MG63 (cell line): ENCODE results near the gene ADGRL3. TPM values are rescaled to one million over a fixed set of nuclear protein-coding genes. Genes with fewer than 3 reads are reported as not detected.

ENCODE experiments used
- DNase-seq: peaks from one replicate; pipeline ENCODE4 v3.0.0-alpha.2; 2020
- H3K27me3 ChIP-seq: fragments of 250-450 bp; sonication (Bioruptor Pico); 2 replicates; pipeline ENCODE4 v1.5.1; 2020; ENCODE audit warnings: mild to moderate bottlenecking, moderate library complexity
- H3K36me3 ChIP-seq: fragments of 250-450 bp; sonication (Bioruptor Pico); 2 replicates; pipeline ENCODE4 v1.5.1; 2020; ENCODE audit warnings: mild to moderate bottlenecking, moderate library complexity
- H3K4me3 ChIP-seq: fragments of 250-450 bp; sonication (Bioruptor Pico); 2 replicates; pipeline ENCODE4 v1.5.1; 2020; ENCODE audit warnings: mild to moderate bottlenecking, moderate library complexity
- H3K9me3 ChIP-seq: fragments of 250-450 bp; sonication (Bioruptor Pico); 2 replicates; pipeline ENCODE4 v1.5.1; 2020; ENCODE audit warnings: mild to moderate bottlenecking, moderate library complexity
- total RNA-seq: library from RNA; depleted of rRNA; stranded (reverse); fragments of >200 nt; shearing (Covaris generic); gene quantifications from 2 replicates; pipeline ENCODE4 v1.2.3, GENCODE V29; 2014; ENCODE audit warnings: low replicate concordance

Gene ADGRL3
- total RNA-seq, 1 experiment from 2014 or later: not detected

DNA sequence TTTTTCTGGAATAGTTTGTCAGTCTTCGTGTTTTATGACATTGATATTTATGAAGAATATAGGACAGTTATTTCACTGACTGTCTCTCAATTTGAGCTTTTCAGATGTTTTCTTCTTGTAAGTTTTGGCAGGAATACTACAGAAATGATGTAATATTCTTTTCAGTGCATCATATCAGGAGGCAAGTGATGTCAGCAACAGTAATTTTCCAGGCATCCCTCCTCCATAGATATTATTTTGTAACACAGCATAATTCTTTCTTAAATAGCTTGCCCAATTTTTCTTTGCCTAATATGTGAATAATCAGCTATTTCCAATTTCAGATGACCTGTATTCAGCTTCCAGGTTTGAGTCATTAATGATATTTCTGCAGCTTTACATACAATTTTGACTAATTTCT lies 211.1 kb downstream of the ADGRL3 start:
- Histone ChIP-seq H3K36me3 (no peaks in the 10 kb centered on the region), H3K27me3 (no peaks in the 10 kb centered on the region), H3K9me3 (no peaks in the 10 kb centered on the region), H3K4me3 (no peak overlapping the region)
- DNase-seq: no peak

DNA sequence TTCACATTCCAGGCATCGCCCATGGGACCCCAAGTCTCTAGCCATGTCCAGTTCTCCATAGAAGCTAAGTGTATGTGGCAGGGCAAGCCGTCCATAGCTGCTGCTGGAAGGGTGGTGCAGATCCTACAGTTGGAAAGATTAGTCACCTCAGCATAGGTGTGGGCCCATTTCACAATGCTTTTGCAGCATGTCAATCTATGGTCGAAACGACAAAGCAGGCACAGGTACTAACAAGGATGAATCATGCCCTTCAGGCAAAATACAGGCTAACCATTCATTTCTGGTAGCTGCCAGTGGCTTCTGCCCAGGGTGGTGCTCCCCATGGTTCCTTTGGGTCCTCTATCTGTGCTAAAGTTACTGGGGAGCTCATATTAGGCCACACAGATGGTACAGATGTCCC lies 225.2 kb downstream of the ADGRL3 start:
- Histone ChIP-seq H3K4me3 (no peak overlapping the region), H3K27me3 (no peaks in the 10 kb centered on the region), H3K9me3 (no peaks in the 10 kb centered on the region), H3K36me3 (no peaks in the 10 kb centered on the region)
- no peak for DNase-seq

DNA sequence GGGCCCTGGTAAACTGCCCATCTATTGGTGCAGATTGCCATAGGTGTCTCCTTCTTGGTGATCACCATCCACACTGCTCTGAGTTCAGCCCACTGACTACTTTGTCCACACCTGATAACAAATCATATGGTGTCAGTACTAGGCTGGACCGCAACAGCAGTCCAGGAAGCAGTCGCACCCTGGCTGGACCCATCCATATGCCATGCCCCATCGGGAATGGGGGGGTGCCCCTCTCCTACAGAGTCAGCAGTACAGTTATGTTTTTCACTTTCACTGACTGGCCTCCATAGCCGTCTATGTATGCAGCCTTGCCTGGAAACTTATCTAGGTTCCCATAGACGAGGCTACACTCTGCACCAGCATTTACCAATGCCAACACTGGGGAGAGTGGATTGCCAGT lies 226.1 kb downstream of the ADGRL3 start:
- no peak overlapping the region for H3K4me3 ChIP-seq
- DNase-seq: no peak
- H3K9me3 ChIP-seq: no peaks in the 10 kb centered on the region
- H3K36me3 ChIP-seq: no peaks in the 10 kb centered on the region
- H3K27me3 ChIP-seq: no peaks in the 10 kb centered on the region

DNA sequence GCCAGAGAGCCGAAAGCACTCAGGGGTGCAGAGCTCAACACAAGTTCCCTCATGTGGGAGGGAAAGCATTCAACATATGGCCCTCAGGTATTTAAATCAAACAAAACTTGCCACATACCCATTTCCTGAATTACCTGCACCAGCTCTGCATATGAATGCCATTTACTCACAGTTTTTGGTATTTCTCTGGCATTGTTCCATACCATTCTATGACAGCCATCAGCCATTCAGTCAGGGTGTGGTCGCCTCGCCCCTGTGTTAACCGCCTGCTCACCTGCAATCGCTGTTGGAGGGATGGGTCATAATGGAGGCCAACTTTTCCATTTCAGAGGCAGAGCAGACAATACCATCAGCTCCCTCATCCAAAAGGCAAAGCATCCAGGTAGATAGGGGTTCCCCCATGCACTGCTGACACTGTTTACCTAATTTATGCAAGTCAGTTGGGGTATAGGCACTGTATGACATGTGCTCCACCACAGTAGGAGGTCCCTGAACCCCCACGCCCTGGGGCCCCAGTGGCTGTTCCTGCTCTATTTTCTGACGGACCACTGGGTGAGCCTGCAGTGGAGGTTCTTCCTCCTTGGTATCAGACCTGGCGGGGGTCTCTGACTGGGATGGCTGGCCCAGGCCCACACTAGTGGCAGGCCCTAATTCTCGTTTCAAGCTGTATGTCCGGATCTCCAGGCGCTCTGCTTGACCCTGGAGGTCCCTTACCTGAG lies 227.1 kb downstream of the ADGRL3 start:
- H3K4me3 ChIP-seq: no peak overlapping the region
- no peaks in the 10 kb centered on the region for H3K36me3 ChIP-seq
- H3K27me3 ChIP-seq: no peaks in the 10 kb centered on the region
- no peak for DNase-seq
- H3K9me3 ChIP-seq: no peaks in the 10 kb centered on the region

DNA sequence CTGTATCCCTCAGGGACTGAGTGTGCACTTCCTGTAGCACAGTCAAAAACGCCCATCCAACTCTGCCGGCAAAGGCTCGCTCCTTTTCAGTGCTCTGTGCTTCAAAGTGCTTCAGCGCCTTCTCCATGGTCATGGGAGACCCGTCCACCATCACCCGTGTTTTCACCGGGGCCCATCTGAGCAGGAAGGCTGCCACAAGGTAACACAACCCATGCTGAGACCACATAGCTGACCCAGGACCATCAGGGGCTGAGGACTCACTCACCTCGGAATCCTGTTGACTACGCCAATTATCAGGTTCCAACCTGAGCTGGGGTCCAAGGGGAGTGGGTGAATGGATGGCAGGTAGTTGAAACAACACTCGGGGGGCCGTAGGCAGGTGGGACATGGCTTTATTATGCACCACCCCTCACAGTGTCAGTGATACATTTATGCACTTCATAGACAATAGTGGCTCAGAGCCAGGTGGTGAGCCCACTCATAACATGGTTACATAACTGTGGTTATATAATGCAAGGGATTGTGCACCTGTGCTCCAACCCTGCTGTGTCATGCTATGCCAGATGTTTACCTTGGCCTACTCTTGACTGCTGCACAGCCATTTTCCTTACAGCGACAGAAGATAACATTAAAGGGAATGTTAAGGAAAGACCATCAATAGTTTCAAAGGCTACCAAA lies 227.8 kb downstream of the ADGRL3 start:
- Histone ChIP-seq H3K27me3 (no peaks in the 10 kb centered on the region), H3K4me3 (no peak overlapping the region), H3K9me3 (no peaks in the 10 kb centered on the region), H3K36me3 (no peaks in the 10 kb centered on the region)
- no peak for DNase-seq

DNA sequence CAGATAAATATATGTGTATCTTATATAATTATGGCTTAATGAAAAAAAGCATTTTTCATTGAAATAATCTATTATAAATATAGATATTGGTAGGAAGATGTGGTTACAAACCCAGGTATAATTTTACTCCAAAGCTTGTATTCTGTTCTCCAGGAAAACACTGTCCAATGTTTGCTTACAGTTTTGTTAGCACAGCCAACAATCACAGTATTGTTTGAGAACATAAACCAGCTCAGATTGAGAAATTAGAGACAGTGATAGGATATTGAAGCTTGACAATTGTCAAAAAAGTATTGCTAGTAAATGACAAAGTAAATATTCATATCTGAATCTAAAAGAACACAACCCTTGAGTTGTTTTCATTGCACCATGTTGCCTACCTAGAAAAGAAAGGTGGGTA lies 228.8 kb downstream of the ADGRL3 start:
- no peak for DNase-seq
- no peak overlapping the region for H3K4me3 ChIP-seq
- H3K36me3 ChIP-seq: no peaks in the 10 kb centered on the region
- H3K27me3 ChIP-seq: no peaks in the 10 kb centered on the region
- H3K9me3 ChIP-seq: no peaks in the 10 kb centered on the region

DNA sequence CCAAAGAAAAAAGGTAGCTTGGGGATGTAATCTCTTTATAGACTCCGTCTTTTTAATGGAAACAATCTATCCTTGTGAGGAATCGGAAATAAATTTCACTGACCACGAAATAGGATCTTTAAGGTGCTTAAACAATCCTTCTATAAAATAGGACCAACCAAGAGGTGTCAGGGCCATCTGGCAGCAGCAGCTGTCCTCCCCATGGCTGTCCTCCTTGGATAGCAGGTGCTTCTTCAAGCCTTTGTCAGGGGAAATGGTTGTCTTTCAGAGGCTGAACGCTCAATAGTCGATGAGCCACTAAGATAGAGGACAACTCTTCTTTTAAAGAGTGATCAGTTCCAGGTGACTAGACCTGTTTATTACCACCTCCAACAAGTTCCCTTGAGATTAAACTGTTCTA lies 231.0 kb downstream of the ADGRL3 start:
- H3K36me3 ChIP-seq: no peaks in the 10 kb centered on the region
- H3K9me3 ChIP-seq: no peaks in the 10 kb centered on the region
- DNase-seq: no peak
- H3K4me3 ChIP-seq: no peak overlapping the region
- no peaks in the 10 kb centered on the region for H3K27me3 ChIP-seq

DNA sequence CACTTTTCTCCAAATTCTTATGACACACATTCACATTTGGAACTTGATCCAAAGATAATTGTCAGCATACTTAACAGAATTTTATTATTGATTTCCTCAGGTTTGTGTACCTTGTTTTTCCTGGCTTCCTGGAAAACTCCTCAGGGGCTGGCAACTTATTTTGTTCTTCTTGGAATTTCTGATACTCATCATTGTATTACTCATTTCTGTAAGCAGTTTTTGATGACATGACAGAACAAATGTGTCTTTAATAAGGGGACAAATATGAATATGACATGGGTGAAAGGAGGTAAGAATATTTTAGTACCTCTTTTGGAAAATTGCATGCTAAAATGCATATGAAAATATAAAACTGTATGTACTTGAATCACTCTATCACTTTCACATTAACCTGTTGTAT lies 237.8 kb downstream of the ADGRL3 start:
- DNase-seq: no peak
- H3K36me3 ChIP-seq: no peaks in the 10 kb centered on the region
- H3K9me3 ChIP-seq: no peaks in the 10 kb centered on the region
- H3K27me3 ChIP-seq: no peaks in the 10 kb centered on the region
- no peak overlapping the region for H3K4me3 ChIP-seq

DNA sequence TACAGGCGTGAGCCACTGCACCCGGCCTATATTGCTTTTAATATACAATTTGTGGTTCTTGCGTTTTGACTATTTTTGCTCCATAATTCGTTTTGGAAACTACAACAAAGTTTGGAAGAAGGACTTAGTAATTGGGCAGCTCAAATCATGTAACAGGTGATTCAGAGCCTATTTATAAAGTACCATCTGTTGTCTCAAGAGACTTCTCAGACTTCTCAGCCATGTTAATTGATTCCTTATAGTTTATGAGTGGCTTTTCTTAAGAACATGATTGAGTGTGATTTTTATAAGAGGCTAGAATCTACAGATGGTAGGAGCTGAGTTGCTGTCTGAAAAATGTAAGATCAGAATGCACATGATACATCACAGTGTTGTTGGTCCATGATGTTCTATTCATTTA lies 240.2 kb downstream of the ADGRL3 start:
- Histone ChIP-seq H3K4me3 (no peak overlapping the region), H3K36me3 (no peaks in the 10 kb centered on the region), H3K27me3 (no peaks in the 10 kb centered on the region), H3K9me3 (no peaks in the 10 kb centered on the region)
- DNase-seq: no peak

DNA sequence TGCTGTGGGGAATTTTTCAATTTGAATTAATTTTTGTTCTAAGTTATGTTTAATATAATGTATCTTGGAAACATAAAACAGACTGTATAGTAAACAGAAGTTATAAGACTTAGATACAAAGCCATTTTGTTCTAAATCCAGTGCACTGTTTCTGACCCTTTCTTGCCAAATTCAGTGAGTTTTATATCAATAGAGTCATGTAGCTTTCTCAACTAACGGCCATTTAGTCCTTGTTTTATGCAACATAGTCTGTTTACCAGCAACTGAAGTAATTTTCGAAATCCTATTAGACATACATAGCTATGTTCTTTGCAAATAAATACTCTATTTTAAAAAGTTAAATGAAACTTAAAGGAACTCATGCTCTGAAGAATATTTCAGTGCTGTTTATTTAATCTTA lies 242.8 kb downstream of the ADGRL3 start:
- H3K4me3 ChIP-seq: no peak overlapping the region
- no peaks in the 10 kb centered on the region for H3K27me3 ChIP-seq
- DNase-seq: no peak
- no peaks in the 10 kb centered on the region for H3K9me3 ChIP-seq
- no peaks in the 10 kb centered on the region for H3K36me3 ChIP-seq

DNA sequence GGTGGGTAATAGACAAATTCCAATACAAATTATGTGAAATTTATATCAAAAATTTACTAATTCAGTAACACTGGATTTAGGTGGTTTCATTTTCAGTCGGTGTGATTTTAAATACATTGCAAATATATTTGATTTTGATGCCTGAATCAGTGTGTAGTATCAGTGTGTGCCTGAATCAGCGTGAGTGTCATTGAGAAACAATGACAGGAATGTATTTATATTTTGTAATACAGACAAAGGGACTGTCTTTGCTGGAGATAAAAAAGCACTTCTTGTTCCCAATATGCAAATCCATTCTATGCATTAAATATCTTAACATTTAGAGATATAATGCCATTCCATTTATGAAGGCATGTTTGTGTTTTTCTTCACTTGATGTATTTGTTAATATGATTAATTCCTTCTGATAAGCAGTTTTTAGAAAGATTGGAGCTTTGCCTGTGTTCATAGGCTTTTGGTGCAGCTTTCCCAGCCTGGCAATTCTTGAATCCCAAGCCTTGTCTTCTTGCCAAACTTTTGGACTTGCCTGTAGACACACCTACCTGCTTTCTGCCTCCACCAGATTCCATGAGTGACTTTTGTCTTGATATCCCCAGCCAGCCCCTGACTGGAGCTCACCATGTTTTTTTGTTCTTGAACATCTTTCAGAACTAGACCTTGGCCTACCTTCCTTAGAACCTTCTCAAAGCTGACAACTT lies 243.8 kb downstream of the ADGRL3 start:
- DNase-seq: no peak
- Histone ChIP-seq H3K27me3 (no peaks in the 10 kb centered on the region), H3K36me3 (no peaks in the 10 kb centered on the region), H3K9me3 (no peaks in the 10 kb centered on the region), H3K4me3 (no peak overlapping the region)

DNA sequence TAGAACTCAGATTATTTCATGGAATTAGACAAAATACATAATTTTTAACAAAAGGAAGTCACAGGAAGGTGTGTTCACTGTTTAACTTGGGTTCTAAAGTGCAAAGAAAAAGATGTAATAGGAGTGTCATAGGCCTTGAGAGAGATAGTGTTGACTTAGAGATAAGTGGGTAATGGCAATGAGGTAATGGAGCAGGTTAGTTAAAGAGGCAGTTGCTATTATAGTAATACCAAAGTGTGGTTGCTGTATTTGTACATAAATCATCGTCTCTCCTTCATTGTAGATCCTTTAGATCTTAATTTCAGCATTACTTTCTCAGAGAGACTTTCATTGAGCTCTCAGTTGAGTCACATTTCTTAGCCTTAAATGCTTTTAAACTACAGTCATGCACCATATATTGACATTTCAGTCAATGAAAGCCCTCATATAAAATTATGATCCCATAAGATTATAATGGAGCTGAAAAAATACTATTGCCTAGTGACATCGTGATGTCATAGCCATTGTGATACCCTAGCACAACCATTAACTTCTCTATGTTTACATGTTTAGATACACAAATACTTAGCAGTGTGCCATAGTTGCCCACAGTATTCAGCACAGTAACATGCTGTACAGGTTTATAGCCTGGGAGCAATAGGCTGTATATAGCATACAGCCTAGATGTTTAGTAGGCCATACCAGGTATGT lies 245.4 kb downstream of the ADGRL3 start:
- Histone ChIP-seq H3K4me3 (no peak overlapping the region), H3K36me3 (no peaks in the 10 kb centered on the region), H3K27me3 (no peaks in the 10 kb centered on the region), H3K9me3 (no peaks in the 10 kb centered on the region)
- DNase-seq: no peak

DNA sequence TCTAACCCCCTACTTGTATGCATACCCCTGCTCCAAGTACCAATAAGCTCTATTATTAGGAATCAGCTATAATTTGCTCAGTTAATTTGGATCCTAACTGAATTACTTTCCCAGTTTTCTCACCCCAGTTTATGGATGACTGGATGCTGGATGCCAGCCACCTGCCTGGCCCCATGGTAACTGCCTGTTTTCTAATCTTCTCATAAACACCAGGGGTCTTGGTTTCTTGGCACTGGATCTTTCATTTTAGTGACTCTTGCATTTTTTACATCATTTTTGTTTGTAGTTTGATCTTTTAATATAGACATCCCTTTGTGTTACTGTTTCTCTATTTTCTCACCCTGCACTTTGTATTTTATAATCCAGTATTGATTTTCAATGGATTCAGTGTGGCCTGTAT lies 246.8 kb downstream of the ADGRL3 start:
- no peak overlapping the region for H3K4me3 ChIP-seq
- no peaks in the 10 kb centered on the region for H3K36me3 ChIP-seq
- no peak for DNase-seq
- H3K27me3 ChIP-seq: no peaks in the 10 kb centered on the region
- no peaks in the 10 kb centered on the region for H3K9me3 ChIP-seq

DNA sequence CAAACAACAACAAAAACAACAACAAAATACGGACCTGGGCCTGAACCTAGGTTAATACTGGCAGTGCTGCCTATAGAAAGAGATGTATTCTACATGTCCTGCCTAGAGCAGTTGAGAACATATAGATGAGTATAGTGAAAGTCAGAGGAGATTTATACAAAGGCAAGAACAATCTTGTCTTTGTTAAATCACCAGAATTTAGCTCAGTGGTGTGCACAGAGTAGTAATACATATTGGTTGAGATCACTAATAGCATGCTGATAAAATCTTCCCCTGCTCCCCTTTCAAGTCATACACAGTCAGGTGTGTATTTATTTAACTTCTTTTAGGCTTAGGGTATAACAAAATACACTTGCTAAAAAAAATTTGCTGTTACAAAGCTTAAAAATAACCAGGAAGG lies 247.8 kb downstream of the ADGRL3 start:
- DNase-seq: no peak
- no peaks in the 10 kb centered on the region for H3K9me3 ChIP-seq
- no peak overlapping the region for H3K4me3 ChIP-seq
- H3K36me3 ChIP-seq: no peaks in the 10 kb centered on the region
- H3K27me3 ChIP-seq: no peaks in the 10 kb centered on the region

DNA sequence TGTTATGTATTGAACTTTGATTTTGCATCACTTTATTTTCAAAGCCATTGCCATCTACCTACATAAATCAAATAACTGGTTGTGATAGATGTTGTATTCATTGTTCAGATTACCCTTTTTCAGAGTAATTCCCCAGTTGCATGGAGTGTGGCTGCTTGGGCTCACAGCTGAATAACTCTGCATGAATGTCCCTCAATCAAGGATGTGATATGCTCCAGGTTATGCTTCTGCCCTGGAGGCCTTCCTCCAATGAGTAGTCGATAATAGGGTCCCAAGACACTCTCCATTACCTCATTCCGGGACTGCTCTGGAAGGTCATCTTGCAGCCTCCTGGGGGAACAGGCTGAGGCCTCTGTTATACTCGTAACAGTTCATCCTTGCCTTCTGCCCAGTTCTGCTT lies 251.8 kb downstream of the ADGRL3 start:
- Histone ChIP-seq H3K9me3 (no peaks in the 10 kb centered on the region), H3K36me3 (no peaks in the 10 kb centered on the region), H3K27me3 (no peaks in the 10 kb centered on the region), H3K4me3 (no peak overlapping the region)
- DNase-seq: no peak

DNA sequence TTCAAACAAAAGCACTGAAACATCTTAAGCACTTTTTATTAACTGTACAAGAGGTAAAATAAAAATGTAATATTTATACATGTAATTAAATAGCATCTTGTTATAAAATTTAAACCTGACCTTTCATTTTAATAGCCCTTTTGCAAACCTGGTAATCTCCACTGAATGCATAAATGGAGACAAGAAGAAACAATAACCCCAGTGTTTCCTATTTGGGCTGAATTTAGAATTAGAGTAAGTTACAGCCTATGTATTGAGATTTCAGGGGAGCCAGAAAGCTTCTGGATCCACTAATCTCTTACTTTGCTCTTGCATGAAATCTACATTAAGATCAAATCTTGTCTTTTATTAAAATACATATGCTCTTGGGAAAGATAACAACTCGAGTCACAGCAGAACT lies 261.8 kb downstream of the ADGRL3 start:
- Histone ChIP-seq H3K4me3 (no peak overlapping the region), H3K27me3 (no peaks in the 10 kb centered on the region), H3K36me3 (no peaks in the 10 kb centered on the region), H3K9me3 (no peaks in the 10 kb centered on the region)
- no peak for DNase-seq
